GM19238 (cell line): ENCODE measurements around the gene TAF4.
"Not testable (repeated sequence)": the region's sequence is repeated elsewhere in the genome, so short reads cannot be mapped to it uniquely, and the experiment has no call there.

Source experiments
- DNase-seq: peaks from one replicate; pipeline ENCODE4 v3.0.0; 2011; ENCODE audit warnings: low spot score; ENCODE audit not compliant: insufficient read length

Gene TAF4

GRCh38 chr20:61949363-61949713 is 116.3 kb downstream of the TAF4 start:
- no peak for DNase-seq

GRCh38 chr20:61948586-61949362 is 116.9 kb downstream of the TAF4 start:
- DNase-seq: no peak

GRCh38 chr20:61948056-61948455 is 117.6 kb downstream of the TAF4 start:
- not testable (repeated sequence) for DNase-seq

- DNase-seq: not testable (repeated sequence)
Measured at GRCh38 chr20:61945495-61945894, 120.2 kb downstream of the TAF4 start.

GRCh38 chr20:61944967-61945366 is 120.7 kb downstream of the TAF4 start:
- DNase-seq: not testable (repeated sequence)

GRCh38 chr20:61942526-61942925 is 123.2 kb downstream of the TAF4 start:
- DNase-seq: no peak

GRCh38 chr20:61941721-61942405 is 123.8 kb downstream of the TAF4 start:
- DNase-seq: no peak

- DNase-seq: no peak
Measured at GRCh38 chr20:61940976-61941720, 124.5 kb downstream of the TAF4 start.

- no peak for DNase-seq
Measured at GRCh38 chr20:61940491-61940890, 125.2 kb downstream of the TAF4 start.

GRCh38 chr20:61939691-61940360 is 125.9 kb downstream of the TAF4 start:
- DNase-seq: no peak

GRCh38 chr20:61938839-61939690 is 126.6 kb downstream of the TAF4 start:
- no peak for DNase-seq

- DNase-seq: no peak
Measured at GRCh38 chr20:61937963-61938838, 127.5 kb downstream of the TAF4 start.

- no peak for DNase-seq
Measured at GRCh38 chr20:61937146-61937962, 128.3 kb downstream of the TAF4 start.

- DNase-seq: no peak
Measured at GRCh38 chr20:61936701-61937131, 129.0 kb downstream of the TAF4 start.

- no peak for DNase-seq
Measured at GRCh38 chr20:61935926-61936700, 129.6 kb downstream of the TAF4 start.

GRCh38 chr20:61934716-61935530 is 130.8 kb downstream of the TAF4 start:
- DNase-seq: no peak
